ENCODE data around the gene SEPTIN8.

The SEPTIN8 gene

DNA sequence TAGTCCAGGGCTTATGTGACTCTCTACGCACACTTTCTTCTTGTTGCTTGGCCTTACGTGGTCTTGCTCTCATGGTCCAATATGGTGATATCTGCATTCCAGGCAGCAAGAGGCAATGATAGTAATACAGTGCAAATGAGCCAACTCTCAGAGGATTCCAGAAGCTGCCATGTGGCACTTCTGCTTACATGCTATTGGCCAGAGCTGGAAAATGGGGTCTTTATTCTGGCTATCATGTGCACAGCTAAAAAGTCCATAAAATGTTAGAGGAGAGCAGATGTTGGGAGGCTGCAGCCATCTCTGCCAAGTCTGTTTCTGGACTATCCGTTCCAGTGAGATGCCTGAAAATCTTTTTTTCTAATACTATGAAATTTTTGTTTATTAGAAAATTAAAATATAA lies 2.9 kb upstream of the SEPTIN8 start:
- no peak for DNase-seq

DNA sequence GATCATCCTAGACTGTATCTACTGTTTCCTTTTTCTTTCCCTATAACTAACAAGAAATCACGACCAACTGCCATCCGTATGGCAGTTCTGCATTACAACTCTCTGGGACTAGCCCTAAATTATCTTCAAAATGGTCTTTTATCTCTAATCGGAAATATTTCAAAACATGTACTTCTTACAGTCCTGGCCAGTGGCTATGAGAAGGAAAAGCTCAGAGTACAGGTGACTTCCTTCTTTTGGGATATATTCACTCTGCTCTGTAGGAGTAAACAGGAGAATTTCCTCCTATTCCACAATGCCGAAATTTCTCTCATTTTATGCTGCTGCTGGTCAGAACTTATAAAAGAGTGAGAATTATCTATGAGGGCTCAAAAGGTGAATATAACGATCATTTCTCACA lies 1.8 kb upstream of the SEPTIN8 start:
- DNase-seq, result no peak

DNA sequence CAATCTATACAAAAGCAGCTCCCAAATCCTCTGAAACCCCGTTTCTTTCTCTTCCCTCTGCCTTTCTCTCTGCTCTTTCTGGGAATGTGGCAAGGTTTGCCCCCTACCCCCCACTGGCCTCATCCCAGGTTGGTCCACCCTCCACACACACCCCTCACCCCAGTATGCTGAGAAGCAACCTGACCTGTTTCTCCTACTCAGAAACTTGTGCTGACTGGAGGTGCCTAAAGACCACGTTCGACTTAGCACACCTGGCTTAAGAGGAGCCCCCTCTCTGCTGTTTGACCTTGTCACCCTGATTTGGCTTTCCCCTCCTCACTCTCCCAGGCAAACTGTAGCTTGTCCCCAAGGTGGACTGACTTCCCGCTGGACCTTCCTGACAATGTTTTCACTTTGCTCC lies 1.1 kb upstream of the SEPTIN8 start:
- DNase-seq, result no peak

DNA sequence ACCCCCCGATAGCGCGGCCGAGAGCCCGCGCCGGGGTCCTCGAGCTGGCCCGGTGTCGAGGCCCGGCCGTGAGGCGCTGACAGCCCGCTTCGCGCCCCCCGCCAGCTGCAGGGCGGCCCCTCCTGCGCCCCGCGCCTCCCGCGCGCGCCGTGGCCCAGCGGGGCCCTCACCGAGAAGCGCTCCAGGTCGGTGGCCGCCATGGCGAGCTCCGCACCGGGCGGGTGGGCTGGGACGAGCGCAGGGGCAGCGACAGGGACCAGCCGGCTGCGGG lies 166 bp downstream of the SEPTIN8 start:
- DNase-seq, result no peak

DNA sequence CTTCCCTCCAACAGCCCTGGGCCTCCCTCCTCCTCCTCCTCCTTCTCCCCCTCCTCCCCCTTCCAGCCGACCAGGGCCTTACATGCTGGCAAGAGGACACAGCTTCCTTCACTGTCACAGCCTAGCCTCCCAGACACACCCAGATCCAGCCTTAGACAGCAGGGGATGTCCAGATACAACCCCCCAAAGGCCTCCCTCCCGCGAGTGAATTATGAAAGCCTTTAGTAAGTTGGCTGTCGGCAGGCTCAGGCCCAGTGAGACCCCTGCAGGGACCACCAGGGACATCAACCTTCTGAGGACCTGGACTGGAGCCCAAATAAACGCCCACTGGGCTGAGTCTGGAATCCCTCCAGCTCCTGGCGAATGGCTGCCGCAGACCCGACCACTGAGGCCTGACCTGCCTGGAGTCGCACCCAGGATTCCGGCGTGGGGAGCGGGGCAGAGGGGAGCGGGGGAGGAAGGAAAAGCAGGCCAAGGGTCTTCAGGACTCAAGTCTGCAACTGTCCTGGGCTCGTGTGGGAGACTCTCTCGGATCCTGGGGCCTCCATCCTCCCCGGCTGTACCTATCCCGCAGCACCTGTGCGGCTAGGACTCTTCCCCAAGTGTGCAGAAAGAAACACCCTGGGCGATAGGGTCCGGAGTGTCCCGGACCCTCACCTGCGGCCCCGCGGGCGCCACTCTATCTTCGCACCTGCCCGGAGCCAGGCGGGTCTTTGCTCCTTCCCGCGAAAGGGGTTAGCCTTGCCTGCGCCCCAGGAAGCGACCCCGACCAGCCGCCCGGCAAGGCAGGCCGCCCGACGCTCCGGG lies 705 bp downstream of the SEPTIN8 start:
- DNase-seq, result peak in 1 of 2 experiments; percentile 37

- no peak for DNase-seq
Observed at GRCh38 chr5:132775476-132775961, 1.5 kb downstream of the SEPTIN8 start.

- DNase-seq, result no peak
Observed at GRCh38 chr5:132774896-132775295, 2.1 kb downstream of the SEPTIN8 start.

DNA sequence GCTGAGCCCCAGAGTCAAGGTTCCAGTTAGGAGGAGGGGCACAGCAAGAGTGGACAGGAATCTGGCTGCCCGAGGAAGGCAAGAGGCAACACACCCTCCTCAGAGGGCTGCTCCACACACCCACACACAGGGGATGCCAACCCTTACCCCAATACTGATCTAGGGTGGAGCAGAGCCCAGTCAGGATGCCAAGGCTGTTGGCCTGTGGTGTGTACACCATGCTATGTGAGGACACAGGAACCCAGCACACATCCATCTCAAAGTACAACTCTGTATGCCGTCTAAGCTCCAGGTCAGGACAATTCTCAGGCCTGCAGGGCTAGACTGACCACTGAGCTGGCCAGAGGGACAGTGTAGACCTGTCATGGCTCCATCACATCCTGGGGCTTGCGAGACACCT lies 2.6 kb downstream of the SEPTIN8 start:
- DNase-seq, result no peak

DNA sequence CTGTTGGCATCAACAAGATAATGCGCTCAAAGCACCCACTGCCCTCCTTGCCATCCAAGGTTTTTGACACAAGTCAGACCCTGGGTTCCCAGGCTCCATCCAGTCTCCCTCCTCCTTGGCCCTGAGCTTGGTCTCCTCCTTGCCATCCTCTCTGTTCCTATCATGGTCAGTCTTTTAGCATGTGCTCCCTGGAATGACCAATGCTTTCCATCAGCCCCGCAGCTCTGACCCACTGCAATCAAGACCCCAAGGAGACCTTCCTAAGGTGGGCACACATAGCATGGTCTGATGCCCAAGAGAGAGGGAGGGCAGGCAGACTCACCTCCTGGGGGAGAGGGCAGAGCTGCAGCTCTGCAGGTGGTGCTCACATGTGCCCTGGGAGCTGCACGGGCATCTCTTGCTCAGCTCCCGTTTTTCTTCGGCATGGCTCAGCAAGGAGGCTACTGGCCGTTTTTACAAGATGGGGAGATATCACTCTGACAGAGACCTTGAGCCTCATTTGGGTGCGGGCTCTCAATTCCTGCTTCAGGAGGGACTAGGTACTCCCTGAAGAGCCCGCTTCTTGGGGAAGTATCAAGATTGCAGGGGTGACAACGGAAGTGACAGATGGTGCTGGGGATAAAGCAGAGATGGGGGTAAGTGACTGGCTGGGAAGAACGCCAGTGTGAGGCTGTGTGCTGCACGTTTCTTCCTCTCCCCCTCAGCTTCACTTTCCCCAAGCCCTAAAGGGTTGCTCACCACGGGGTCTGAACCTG lies 3.3 kb downstream of the SEPTIN8 start:
- peak in 1 of 2 experiments; percentile 42 for DNase-seq

GRCh38 chr5:132773114-132773513 lies 3.9 kb downstream of the SEPTIN8 start:
- DNase-seq, result peak in 1 of 2 experiments; percentile 18

DNA sequence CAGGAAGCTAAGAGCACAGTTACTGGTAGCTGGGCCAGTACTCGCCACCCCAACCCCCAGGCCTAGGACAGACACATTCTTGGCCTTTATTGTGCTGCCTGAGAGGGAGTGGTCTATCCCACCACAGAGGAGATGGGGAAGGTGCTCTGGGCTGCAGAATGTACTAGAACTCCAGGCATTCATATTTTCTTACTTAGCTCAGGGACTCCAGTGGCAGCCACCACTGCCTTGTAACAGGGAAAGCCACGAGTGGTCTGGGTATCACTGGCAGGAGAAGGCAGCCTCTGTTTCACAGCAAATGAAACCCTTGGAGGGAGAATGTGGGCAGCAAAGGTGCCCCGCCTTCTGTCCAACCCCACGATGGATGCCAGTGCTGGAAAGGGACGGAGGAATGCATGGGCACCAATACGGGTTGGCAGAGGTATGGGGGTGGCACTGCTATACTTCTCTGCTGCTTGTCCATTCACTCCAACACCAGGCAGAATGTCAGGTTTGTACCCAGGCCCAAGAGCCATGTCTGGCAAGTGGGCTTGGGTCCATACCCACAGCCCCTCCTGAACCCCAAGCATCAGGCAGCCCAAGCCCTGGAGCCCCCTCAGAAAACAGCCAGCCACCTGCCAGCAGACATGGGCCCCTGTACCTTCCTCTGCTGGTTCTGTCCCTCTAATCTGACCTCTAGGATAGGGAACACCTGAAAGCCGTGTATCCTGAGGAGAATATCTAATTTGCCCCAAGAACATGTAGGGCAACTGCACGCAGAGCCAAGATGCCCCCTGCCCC lies 4.6 kb downstream of the SEPTIN8 start:
- DNase-seq, result no peak

GRCh38 chr5:132771503-132771998 lies 5.5 kb downstream of the SEPTIN8 start:
- no peak for DNase-seq

DNA sequence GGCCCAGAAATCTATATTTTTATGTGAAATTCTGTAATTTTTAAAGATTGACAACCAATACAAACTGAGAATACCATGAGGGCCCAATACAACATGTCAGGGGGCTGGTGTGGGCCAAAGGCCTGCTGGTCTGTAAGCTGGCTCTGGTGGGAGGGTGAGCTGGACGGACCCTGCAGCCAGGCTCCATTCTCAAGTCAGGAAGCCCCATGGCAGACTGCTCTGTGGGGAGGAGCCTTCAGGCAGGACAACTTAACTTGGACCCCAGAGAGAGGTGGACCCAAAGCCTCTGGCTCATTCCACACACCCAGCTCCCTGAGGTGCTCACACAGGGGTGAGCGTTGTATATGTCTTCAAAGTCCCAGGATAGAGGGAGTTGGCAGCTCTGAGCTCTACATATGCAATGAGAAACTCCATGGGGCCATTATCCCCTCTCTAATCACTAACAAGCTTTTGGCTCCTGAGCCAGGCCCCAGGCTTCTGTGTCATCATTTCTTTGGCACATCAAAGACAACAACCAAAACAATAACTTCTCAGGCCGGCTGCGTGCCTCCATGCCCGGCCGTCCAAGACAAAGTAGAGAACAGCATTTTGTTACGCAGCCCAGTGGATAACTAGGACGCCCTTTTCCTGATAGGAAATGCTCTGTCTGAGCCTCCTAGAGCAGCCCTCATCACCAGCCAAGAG lies 6.4 kb downstream of the SEPTIN8 start:
- DNase-seq, result peak in 1 of 2 experiments; percentile 42

DNA sequence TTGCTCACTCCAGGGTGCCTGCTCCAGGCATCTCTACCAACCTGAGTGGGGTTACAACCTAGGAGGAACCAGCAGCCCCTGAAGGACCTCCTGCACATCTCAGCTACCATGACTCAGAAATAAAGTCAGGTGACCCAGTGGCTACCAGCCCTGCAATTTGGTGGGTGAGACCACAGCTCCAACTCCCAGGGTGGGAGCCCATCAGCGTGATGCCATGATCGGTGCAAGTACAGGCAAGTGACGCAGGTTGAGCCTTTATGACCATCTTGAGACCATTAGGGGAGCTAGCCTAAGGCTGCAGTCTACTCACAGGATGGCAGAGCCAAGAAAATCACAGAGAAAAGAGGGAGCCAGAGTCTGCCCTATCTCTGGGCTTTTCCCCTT lies 8.6 kb downstream of the SEPTIN8 start:
- no peak for DNase-seq

DNA sequence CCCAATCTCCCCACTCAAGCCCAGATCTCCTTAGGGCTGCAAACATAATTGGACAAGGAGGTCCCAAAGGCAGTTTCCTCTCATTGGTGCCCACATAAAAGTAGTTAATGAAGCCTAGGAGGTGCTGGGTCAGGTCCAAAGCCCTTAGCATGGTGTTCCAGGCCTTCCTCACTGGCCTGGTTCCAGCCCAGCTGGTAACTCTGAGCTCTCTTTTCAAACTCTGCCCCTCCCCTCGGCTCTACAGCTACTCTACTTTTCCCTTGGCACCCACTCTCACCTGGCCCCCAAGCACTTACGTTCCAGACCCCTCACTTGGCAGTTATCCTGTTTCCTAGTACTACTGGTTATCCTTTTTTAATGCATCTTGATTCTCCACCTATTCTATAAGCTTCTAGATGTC lies 9.9 kb downstream of the SEPTIN8 start:
- peak; percentile 17 to 73 for DNase-seq

DNA sequence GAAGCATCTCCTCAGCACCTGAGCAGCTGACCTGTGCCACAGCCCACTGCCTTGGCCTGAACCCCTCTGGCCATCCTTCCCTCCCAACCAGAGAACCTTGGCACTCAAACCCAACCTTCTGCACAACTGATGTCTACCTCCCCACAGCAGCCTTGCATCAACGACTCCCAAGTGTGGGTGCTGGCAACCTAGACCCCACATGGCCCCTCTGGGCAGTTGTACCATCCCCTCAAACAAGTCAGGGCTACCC lies 10.3 kb downstream of the SEPTIN8 start:
- DNase-seq, result no peak

DNA sequence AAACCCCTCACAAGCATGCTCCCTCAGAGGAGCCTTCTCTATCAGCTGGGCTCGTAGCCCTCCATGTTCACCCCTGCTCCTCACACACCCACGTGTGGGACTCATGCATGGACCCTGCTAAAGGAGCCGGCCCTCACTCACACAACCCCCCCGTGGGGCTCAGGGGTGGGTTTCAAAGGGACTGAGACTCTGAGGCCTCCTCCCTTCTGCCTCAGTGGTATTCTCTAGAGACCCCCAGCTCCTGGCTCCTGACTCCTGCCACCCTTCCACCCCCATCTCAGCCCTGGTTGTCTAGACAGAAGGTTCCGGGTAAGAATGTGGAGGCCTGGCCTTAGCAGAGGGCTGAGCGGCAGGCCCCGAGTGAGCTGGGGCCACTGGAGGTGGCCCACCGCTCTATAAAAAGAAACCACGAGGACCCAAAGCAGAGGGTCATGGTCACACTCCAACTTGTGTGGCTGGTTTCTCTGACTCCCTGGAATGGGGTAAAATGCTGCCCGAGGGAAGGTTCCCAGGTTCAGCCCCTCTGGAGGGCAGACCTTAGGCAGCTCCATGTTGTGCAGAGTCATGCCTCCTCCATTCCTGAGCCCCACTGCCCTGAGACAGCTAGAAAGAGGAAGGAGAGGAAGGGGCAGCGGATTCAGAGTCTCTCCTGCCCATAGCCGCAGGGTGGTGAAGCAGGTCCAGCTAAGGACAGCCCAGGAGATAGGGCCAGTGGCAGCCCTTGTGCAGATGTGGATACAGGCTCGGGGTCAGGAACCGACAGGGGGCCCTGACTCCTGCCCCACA lies 10.8 kb downstream of the SEPTIN8 start:
- no peak for DNase-seq

GRCh38 chr5:132765311-132766019 lies 11.6 kb downstream of the SEPTIN8 start:
- DNase-seq, result no peak

DNA sequence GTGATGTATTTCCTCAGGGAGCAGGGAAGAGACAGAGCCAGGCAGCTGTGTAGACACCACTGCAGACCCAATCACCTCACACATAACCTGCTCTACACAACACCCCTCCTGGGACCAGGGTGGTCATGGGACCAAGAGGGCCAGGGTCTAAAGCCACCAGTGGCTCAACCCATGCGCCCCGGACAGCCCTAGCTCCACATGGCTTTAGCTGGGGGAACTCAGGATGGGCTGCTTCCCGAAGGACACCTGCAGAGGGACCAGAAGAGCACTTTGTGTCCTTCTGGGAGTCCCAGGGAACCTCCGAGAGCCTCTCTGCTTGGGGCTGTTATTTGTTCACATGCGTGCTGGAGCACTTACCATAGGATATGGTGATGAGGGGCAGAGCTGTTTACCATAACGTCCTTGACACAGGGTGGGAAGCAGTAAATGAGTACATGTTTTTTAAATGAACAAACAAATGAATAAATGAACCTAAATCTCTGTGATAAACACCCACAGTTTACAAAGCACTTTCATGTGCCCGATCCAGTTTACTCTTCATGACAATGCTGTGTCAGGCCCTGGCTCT lies 12.3 kb downstream of the SEPTIN8 start:
- DNase-seq, result no peak

GRCh38 chr5:132764051-132764450 lies 13.0 kb downstream of the SEPTIN8 start:
- DNase-seq, result no peak
